ENCODE results near the gene XPOT. TPM values are rescaled to one million over a fixed set of nuclear protein-coding genes. Genes with fewer than 3 reads are reported as not detected.

XPOT gene
- total RNA-seq, 1 experiment from 2014 or later: 140 TPM

GRCh38 chr12:64455506-64455905 lies 51.3 kb downstream of the XPOT start:
- no TSS peak for BruUV-seq (replicated peaks)
- peaks cover 71% of the 10 kb centered on the region for H3K36me3 Mint-ChIP-seq (ENCODE audit: insufficient read depth, unreplicated experiment)
- peaks cover 56% of the 10 kb centered on the region for H3K4me1 Mint-ChIP-seq (ENCODE audit: low read depth, unreplicated experiment)
- no peak for TF ChIP-seq CTCF (IDR thresholded peaks at IDR 0.05; ENCODE audit: unreplicated experiment)
- no peak overlapping the region for H3K27ac Mint-ChIP-seq (ENCODE audit: unreplicated experiment)
- no peak overlapping the region for H3K4me3 Mint-ChIP-seq (ENCODE audit: low read depth, unreplicated experiment)
- H3K9me3 Mint-ChIP-seq (ENCODE audit: low read depth, unreplicated experiment): no peaks in the 10 kb centered on the region
- H3K27me3 Mint-ChIP-seq (ENCODE audit: unreplicated experiment): no peaks in the 10 kb centered on the region
- no peak for DNase-seq
- intact Hi-C loops (cut with micrococcal nuclease; ENCODE audit: unreplicated experiment): no loop called here
- CTCF ChIA-PET: interaction anchor here (0.6 kb wide), 1 partner anchor 34 kb away, joined by 4 read pairs; no protein-coding TSS in a partner anchor

- Mint-ChIP-seq H3K27me3 (ENCODE audit: unreplicated experiment) (no peaks in the 10 kb centered on the region), H3K27ac (ENCODE audit: unreplicated experiment) (no peak overlapping the region), H3K9me3 (ENCODE audit: low read depth, unreplicated experiment) (no peaks in the 10 kb centered on the region), H3K4me1 (ENCODE audit: low read depth, unreplicated experiment) (peaks cover 50% of the 10 kb centered on the region), H3K36me3 (ENCODE audit: insufficient read depth, unreplicated experiment) (peaks cover 71% of the 10 kb centered on the region), H3K4me3 (ENCODE audit: low read depth, unreplicated experiment) (no peak overlapping the region)
- intact Hi-C loops (cut with micrococcal nuclease; ENCODE audit: unreplicated experiment): no loop called here
- DNase-seq: no peak
- no TSS peak for BruUV-seq (replicated peaks)
- no peak for TF ChIP-seq CTCF (IDR thresholded peaks at IDR 0.05; ENCODE audit: unreplicated experiment)
- CTCF ChIA-PET: interaction anchor here (0.6 kb wide), 1 partner anchor 34 kb away, joined by 4 read pairs; no protein-coding TSS in a partner anchor
Observed at GRCh38 chr12:64456119-64456518, 51.9 kb downstream of the XPOT start.

GRCh38 chr12:64457032-64457431 lies 52.8 kb downstream of the XPOT start:
- no TSS peak for BruUV-seq (replicated peaks)
- no peak for DNase-seq
- Mint-ChIP-seq H3K4me1 (ENCODE audit: low read depth, unreplicated experiment) (peaks cover 43% of the 10 kb centered on the region), H3K27ac (ENCODE audit: unreplicated experiment) (no peak overlapping the region), H3K4me3 (ENCODE audit: low read depth, unreplicated experiment) (no peak overlapping the region), H3K36me3 (ENCODE audit: insufficient read depth, unreplicated experiment) (peaks cover 62% of the 10 kb centered on the region), H3K27me3 (ENCODE audit: unreplicated experiment) (no peaks in the 10 kb centered on the region), H3K9me3 (ENCODE audit: low read depth, unreplicated experiment) (no peaks in the 10 kb centered on the region)
- intact Hi-C loops (cut with micrococcal nuclease; ENCODE audit: unreplicated experiment): no loop called here
- CTCF ChIA-PET: interaction anchor here (0.7 kb wide), 2 partner anchors 88 to 415 kb away, joined by 4 read pairs; no protein-coding TSS in a partner anchor
- no peak for TF ChIP-seq CTCF (IDR thresholded peaks at IDR 0.05; ENCODE audit: unreplicated experiment)

- Mint-ChIP-seq H3K36me3 (ENCODE audit: insufficient read depth, unreplicated experiment) (peaks cover 59% of the 10 kb centered on the region), H3K4me3 (ENCODE audit: low read depth, unreplicated experiment) (no peak overlapping the region), H3K27me3 (ENCODE audit: unreplicated experiment) (no peaks in the 10 kb centered on the region), H3K27ac (ENCODE audit: unreplicated experiment) (no peak overlapping the region), H3K9me3 (ENCODE audit: low read depth, unreplicated experiment) (no peaks in the 10 kb centered on the region), H3K4me1 (ENCODE audit: low read depth, unreplicated experiment) (peaks cover 43% of the 10 kb centered on the region)
- TF ChIP-seq CTCF (IDR thresholded peaks at IDR 0.05; ENCODE audit: unreplicated experiment): no peak
- intact Hi-C loops (cut with micrococcal nuclease; ENCODE audit: unreplicated experiment): no loop called here
- CTCF ChIA-PET: no interaction called here
- no TSS peak for BruUV-seq (replicated peaks)
- DNase-seq: no peak
Observed at GRCh38 chr12:64457466-64457865, 53.3 kb downstream of the XPOT start.

Data from Calu3 (cell line).